HFF-Myc (cell line): ENCODE measurements around the gene FKRP.

Experiments used
- DNase-seq: peaks from one replicate; pipeline ENCODE4 v3.0.0-alpha.2; 2011; ENCODE audit warnings: low read depth; ENCODE audit errors: extremely low read depth
- H3K4me3 ChIP-seq: replicated peaks from 2 replicates; pipeline ENCODE4 v1.5.1; 2011; ENCODE audit warnings: low read depth, mild to moderate bottlenecking, control low read depth, low read length
- TF ChIP-seq, protein P1 (sequence below): IDR thresholded peaks from 2 replicates; pipeline ENCODE4 v1.5.1; 2012; ENCODE audit warnings: mild to moderate bottlenecking, low read depth, low read length, control low read depth; ENCODE audit errors: missing control alignments

Gene FKRP

DNA sequence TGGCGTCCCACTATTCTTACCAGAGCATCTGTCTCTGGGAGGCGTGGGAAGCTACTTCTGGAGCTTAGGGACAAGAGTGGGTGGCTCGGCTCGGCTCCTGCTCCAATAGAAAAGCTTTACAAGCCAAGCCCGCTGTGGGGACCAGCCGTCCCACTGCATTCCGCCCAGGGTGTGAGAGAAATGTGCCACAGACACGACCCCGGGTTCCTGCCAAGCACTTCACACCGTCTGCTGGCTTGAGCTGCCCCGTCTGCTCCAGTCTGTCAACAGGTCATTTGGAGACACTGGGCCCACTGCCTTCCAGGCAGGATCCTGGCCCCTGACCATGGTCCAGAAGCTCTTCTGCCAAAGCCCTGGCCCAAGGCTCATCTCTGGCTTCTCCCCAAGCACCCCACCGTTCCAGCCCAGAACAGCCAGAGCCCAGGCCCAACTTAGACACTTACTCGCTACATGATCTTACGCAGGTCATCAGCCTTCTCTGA is 6.5 kb upstream of the FKRP start:
- no peak for DNase-seq
- TF ChIP-seq, protein P1, sequence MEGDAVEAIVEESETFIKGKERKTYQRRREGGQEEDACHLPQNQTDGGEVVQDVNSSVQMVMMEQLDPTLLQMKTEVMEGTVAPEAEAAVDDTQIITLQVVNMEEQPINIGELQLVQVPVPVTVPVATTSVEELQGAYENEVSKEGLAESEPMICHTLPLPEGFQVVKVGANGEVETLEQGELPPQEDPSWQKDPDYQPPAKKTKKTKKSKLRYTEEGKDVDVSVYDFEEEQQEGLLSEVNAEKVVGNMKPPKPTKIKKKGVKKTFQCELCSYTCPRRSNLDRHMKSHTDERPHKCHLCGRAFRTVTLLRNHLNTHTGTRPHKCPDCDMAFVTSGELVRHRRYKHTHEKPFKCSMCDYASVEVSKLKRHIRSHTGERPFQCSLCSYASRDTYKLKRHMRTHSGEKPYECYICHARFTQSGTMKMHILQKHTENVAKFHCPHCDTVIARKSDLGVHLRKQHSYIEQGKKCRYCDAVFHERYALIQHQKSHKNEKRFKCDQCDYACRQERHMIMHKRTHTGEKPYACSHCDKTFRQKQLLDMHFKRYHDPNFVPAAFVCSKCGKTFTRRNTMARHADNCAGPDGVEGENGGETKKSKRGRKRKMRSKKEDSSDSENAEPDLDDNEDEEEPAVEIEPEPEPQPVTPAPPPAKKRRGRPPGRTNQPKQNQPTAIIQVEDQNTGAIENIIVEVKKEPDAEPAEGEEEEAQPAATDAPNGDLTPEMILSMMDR: no peak
- no peak overlapping the region for H3K4me3 ChIP-seq

DNA sequence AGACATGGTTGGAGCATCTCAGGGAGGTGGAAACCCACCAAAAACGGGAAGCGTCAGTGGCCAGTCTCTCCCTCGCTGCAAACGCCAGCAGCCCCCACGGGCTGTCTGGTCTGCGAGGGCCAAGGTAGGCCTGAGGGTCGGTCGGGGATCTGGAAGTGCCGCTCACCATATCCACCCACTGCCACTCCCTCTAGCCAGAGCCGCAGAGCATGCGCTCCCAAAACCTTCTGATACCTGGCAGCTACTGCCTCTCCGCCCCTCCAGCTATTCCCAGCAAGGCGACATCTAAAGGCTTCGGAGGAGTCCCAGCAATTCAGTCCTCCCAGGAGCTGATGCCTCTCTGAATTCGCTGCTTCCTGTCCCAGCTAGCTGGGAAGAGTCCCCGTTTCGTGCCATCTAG is 4.4 kb upstream of the FKRP start:
- TF ChIP-seq, protein P1: no peak
- H3K4me3 ChIP-seq: no peak overlapping the region
- no peak for DNase-seq

DNA sequence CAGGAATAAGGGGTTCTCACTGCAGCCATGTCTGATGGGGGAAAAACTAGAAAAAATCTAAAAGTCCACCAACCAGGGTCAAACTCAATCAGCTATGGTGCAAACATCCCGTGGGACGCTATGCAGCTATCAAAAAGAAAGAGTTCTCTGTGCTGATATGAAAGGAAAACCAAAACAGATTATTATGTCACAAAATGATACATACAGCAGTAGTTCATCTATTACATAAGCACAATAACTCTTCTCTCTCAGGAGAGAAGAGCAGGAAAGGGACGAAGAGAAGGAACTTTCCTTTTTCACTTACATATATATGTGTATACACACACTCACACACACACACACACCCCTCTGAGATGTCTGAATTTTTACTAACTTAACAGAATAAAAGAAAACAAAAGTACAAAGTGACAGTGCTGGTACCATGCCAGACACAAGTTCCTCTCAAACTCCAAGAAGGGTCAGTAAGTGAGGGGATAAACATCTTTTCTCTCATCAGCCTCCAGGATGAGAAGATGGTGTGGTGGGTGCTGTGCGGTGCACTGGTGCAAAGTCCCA is 2.9 kb upstream of the FKRP start:
- no peak for DNase-seq
- TF ChIP-seq, protein P1: no peak
- no peak overlapping the region for H3K4me3 ChIP-seq

DNA sequence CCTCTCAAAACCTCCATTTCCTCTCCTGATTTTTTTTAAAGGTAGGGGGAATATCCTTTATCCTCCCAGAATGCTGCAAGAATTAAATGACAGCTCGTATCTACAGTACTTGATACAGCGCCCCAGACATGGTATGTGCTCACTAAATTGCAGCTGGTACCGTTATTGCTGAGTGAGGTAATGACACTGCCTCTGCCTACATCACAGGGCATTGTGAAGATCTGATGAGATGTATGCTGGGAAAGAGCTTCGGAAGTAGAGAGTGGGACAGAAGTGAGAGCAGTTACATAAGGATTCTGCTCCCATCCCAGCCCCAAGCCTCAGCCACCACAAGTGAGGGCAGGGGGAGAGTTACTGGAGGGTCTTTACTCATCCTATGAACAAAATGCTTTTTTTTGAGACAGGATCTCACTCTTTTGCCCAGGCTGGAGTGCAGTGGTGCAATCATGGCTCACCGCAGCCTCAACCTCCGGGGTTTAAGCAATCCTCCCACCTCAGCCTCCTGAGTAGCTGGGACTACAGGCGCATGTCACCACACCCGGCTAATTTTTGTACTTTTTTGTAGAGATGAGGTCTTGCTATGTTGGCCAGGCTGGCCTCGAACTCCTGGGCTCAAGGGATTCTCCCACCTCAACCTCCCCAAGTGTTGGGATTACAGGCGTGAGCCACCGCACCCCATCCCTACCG is 1.7 kb upstream of the FKRP start:
- H3K4me3 ChIP-seq: peak overlapping the region; percentile 74
- DNase-seq: no peak
- TF ChIP-seq, protein P1: no peak

DNA sequence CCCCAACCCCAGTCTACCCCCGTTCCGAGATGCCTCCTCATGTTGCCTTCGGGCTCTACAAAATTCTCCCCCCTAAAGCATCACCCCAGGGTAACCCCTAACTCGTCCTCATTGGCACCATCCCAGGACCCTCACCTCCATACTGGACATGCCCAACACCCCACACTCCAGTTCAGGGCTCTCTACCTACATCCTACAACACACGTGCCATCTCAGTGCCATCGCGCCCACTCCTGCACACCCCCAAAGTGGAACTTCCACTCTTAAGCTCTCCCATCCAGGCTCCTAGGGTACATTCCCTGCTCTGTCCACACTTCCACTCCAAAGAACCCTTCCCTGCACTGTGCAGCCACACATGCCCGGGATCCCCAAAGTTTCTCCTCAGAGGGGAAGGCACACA is 827 bp upstream of the FKRP start:
- no peak for DNase-seq

DNA sequence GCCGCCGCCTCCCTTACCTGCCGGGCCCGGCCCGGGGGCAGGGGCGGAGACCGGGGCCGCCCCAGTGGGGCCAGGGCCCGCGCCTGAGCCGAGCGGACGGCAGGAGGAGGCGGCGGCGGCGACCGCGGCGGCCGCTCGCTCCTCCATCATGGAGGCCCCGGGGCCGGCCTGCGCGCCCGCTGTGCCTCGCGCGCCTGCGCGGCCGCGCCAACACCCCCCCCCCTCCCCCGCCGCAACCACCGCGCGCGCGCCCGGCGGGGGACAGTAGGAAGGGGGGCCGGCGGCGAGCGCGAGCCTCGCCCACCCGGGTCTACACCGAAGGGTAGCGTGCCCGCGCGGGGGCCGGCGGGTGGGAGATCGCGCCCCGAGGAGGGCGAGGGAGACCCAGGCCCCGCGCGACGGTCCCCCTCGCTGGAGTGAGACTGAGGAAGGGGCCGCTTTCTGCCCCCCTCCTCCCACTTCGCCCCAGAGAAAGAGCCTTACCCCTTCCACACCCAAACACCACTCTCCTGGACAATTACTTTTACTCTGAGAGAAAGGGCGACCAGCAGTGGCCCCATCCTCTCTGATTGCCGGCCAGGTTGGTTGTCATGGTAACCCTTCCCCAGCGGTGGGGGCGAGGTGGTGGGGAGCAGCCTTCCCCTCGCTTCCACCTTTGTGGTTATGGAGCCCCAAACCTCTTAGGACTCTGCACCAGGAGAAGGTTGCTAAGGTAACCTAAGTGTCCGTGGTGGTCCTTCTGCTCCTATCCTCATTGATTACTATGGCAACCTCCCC is 612 bp downstream of the FKRP start, which contains the start of gene STRN4:
Gene STRN4 (minus strand): TSS at position 170 of the 777 bp plus-strand sequence. CDS start 20 bp downstream, at position 150.
- DNase-seq: no peak
- TF ChIP-seq, protein P1: no peak
- peak within 1 kb of the TSS; percentile 74 for H3K4me3 ChIP-seq

More for the DNA sequence above, 827 bp upstream of the FKRP start:
- H3K4me3 ChIP-seq: peak overlapping the region; percentile 74
- TF ChIP-seq, protein P1: no peak
